Keratinocyte (primary cell): ENCODE data around the gene HPSE2. TPM values are rescaled to one million over a fixed set of nuclear protein-coding genes. Genes with fewer than 3 reads are reported as not detected.

Experiments used
- DNase-seq: peaks from one replicate; pipeline ENCODE4 v3.0.0-alpha.2; 2011; ENCODE audit warnings: low read depth, missing footprints, low spot score
- FAIRE-seq: peaks from 2 replicates; lab custom pipeline; 2011; peaks lifted over from hg19 to GRCh38; lab: Jason Lieb, UNC
- H2AFZ ChIP-seq: 2 replicates; pipeline ENCODE4 v1.6.0; 2012; ENCODE audit warnings: low read length, control low read depth, inconsistent platforms; ENCODE audit not compliant: control insufficient read depth
- H3K27ac ChIP-seq: 2 replicates; pipeline ENCODE4 v1.5.1; 2011; ENCODE audit warnings: low read length; ENCODE audit not compliant: control insufficient read depth, insufficient read depth
- H3K27me3 ChIP-seq: 3 replicates; pipeline ENCODE4 v1.6.0; 2011; ENCODE audit warnings: low read length; ENCODE audit not compliant: control insufficient read depth, insufficient read depth; ENCODE audit errors: extremely low read depth
- H3K36me3 ChIP-seq, 2 experiments: 2 replicates in 1 of 2; 3 replicates in 1 of 2; pipeline ENCODE4 v1.5.1; 2011; ENCODE audit warnings: low read length in 2 of 2, mild to moderate bottlenecking in 1 of 2; ENCODE audit not compliant: control insufficient read depth in 2 of 2, insufficient read depth in 2 of 2; ENCODE audit errors: extremely low read depth in 1 of 2
- H3K4me1 ChIP-seq: 3 replicates; pipeline ENCODE4 v1.5.1; 2011; ENCODE audit warnings: low read length; ENCODE audit not compliant: control insufficient read depth, insufficient read depth; ENCODE audit errors: extremely low read depth
- H3K4me2 ChIP-seq: 3 replicates; pipeline ENCODE4 v1.6.0; 2011; ENCODE audit warnings: low read depth, low read length; ENCODE audit not compliant: control insufficient read depth, insufficient read depth; ENCODE audit errors: extremely low read depth
- H3K4me3 ChIP-seq, 3 experiments: fragments of 200-600 bp in 1 of 3; sonication (generic) in 1 of 3; 2 replicates in 2 of 3; 3 replicates in 1 of 3; pipeline ENCODE4 v1.5.1; 2011 to 2016; ENCODE audit warnings: low read length in 3 of 3, mild to moderate bottlenecking in 3 of 3, control low read depth in 2 of 3, inconsistent platforms in 1 of 3, low read depth in 1 of 3, mixed read lengths in 1 of 3, mixed run types in 1 of 3, moderate library complexity in 1 of 3; ENCODE audit not compliant: control insufficient read depth in 2 of 3, insufficient read depth in 2 of 3; ENCODE audit errors: extremely low read depth in 1 of 3
- H3K79me2 ChIP-seq: 2 replicates; pipeline ENCODE4 v1.6.0; 2012; ENCODE audit warnings: low read length; ENCODE audit not compliant: control insufficient read depth, insufficient read depth
- H3K9ac ChIP-seq: 3 replicates; pipeline ENCODE4 v1.6.0; 2011; ENCODE audit warnings: low read length; ENCODE audit not compliant: control insufficient read depth, insufficient read depth; ENCODE audit errors: extremely low read depth
- H3K9me1 ChIP-seq: 3 replicates; pipeline ENCODE4 v1.6.0; 2011; ENCODE audit warnings: low read length; ENCODE audit not compliant: control insufficient read depth, insufficient read depth; ENCODE audit errors: extremely low read depth
- H3K9me3 ChIP-seq: 2 replicates; pipeline ENCODE4 v1.5.1; 2012; ENCODE audit warnings: low read depth, low read length; ENCODE audit not compliant: control insufficient read depth
- H4K20me1 ChIP-seq: 3 replicates; pipeline ENCODE4 v1.6.0; 2011; ENCODE audit warnings: low read length; ENCODE audit not compliant: control insufficient read depth, insufficient read depth; ENCODE audit errors: extremely low read depth
- EZH2 ChIP-seq: IDR thresholded peaks from one replicate; pipeline ENCODE4 v1.6.1; 2012; ENCODE audit warnings: inconsistent platforms, mild to moderate bottlenecking, low read length, moderate library complexity
- dilution Hi-C: fragments of 300-500 bp; cut with MboI; formaldehyde crosslinking; loops from one replicate; pipeline ENCODE4 v1.7.0; 2020; ENCODE audit warnings: low sequenced_read_pairs; ENCODE audit not compliant: extremely low pct_ligation_motif_present
- polyA plus RNA-seq, 5 experiments: library from polyadenylated mRNA; depleted of rRNA in 3 of 5; stranded (reverse) in 3 of 5; stranded (forward) in 1 of 5; unstranded in 1 of 5; fragments of >200 nt; gene quantifications; 1 replicate in 1 of 5; 2 replicates in 3 of 5; 3 replicates in 1 of 5; pipeline versions ENCODE4 v1.2.1 to v1.2.3, GENCODE V29; 2011 to 2012; ENCODE audit warnings: missing spikeins in 2 of 5, low read depth in 1 of 5, low replicate concordance in 1 of 5
- TF ChIP-seq, protein P1 (sequence below), 3 experiments: IDR thresholded peaks in 1 of 3; conservative IDR thresholded peaks in 1 of 3; optimal IDR thresholded peaks in 1 of 3; 2 replicates in 2 of 3; 3 replicates in 1 of 3; pipeline versions ENCODE3 to v1.5.1; 2011; ENCODE audit warnings: low read length in 3 of 3, mild to moderate bottlenecking in 3 of 3, moderate library complexity in 2 of 3, control low read depth in 1 of 3, inconsistent platforms in 1 of 3; ENCODE audit not compliant: insufficient read depth in 2 of 3; ENCODE audit errors: extremely low read depth in 1 of 3

HPSE2 gene
- polyA plus RNA-seq, 1 donor (not counting 4 experiments of a cell fraction or from before 2014, with no cell fraction given), result 0.01 TPM

DNA sequence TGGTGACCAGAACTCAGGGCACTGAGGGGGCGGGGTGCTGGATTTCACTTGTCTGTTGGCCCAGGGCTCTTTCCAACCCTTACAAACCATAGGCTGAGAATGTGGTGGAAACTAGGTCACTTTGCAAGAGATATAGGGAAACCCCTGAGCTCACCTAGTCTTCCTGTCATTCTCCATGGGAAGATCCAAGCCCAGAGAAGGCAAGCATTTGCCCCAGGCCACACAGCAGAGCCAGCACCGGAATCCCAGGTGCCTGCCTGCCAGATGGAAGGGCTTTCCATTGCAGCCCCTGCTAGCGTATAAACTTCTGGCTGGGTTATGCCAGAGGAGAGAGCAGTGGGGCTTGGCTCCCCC is 821.1 kb downstream of the HPSE2 start:
- dilution Hi-C loops, result no loop called here
- TF ChIP-seq EZH2, result no peak
- TF ChIP-seq, protein P1, sequence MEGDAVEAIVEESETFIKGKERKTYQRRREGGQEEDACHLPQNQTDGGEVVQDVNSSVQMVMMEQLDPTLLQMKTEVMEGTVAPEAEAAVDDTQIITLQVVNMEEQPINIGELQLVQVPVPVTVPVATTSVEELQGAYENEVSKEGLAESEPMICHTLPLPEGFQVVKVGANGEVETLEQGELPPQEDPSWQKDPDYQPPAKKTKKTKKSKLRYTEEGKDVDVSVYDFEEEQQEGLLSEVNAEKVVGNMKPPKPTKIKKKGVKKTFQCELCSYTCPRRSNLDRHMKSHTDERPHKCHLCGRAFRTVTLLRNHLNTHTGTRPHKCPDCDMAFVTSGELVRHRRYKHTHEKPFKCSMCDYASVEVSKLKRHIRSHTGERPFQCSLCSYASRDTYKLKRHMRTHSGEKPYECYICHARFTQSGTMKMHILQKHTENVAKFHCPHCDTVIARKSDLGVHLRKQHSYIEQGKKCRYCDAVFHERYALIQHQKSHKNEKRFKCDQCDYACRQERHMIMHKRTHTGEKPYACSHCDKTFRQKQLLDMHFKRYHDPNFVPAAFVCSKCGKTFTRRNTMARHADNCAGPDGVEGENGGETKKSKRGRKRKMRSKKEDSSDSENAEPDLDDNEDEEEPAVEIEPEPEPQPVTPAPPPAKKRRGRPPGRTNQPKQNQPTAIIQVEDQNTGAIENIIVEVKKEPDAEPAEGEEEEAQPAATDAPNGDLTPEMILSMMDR (optimal IDR thresholded peaks at IDR 0.05 in 1 of 3, IDR thresholded peaks at IDR 0.05 in 1 of 3, conservative IDR thresholded peaks at IDR 0.05 in 1 of 3; ENCODE audit: extremely low read depth in 1 of 3, insufficient read depth in 2 of 3, low read length in 3 of 3), result no peak
- no peaks in the 10 kb centered on the region for H3K27me3 ChIP-seq
- peak overlapping the region; percentile 82 for H3K4me2 ChIP-seq
- H3K9me3 ChIP-seq, result no peaks in the 10 kb centered on the region
- peaks cover 0 to 7% of the 10 kb centered on the region in 2 experiments for H3K36me3 ChIP-seq
- FAIRE-seq, result no peak
- H3K4me1 ChIP-seq, result peaks cover 15% of the 10 kb centered on the region
- peak overlapping the region; percentile 88 for H2AFZ ChIP-seq
- H3K79me2 ChIP-seq, result no peaks in the 10 kb centered on the region
- H3K4me3 ChIP-seq, result peak overlapping the region; percentile 48 to 77 (median 73)
- no peak for DNase-seq
- peak overlapping the region; percentile 18 for H3K27ac ChIP-seq
- H3K9me1 ChIP-seq, result no peaks in the 10 kb centered on the region
- H4K20me1 ChIP-seq, result no peaks in the 10 kb centered on the region
- H3K9ac ChIP-seq, result peak overlapping the region; percentile 65

DNA sequence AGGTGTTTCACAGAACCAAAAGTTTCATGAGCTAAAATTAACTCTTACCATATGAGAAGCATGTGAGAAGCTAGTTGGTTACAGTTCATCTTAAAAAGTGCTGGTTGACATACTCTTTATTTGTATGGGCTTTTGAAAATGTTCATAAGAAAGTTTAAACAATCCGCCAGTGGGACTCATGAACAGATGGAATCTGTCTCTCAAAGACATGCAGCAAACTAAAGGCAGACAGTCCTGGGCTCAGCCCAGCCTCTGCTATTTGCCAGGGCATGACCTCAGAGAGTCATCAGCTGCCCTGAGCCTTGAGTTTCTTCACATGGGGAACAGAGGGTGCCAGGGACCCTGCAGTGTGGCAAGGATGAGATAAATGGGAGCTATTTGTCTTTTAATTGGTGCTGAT is 823.9 kb downstream of the HPSE2 start:
- Histone ChIP-seq H4K20me1 (no peaks in the 10 kb centered on the region), H3K36me3 (no peaks in the 10 kb centered on the region), H3K4me3 (no peak overlapping the region), H3K9me3 (no peaks in the 10 kb centered on the region), H3K9ac (no peak overlapping the region), H3K27me3 (no peaks in the 10 kb centered on the region), H3K79me2 (no peaks in the 10 kb centered on the region), H3K4me2 (no peak overlapping the region), H3K4me1 (peaks cover 15% of the 10 kb centered on the region), H3K9me1 (no peaks in the 10 kb centered on the region), H3K27ac (no peak overlapping the region), H2AFZ (no peak overlapping the region)
- TF ChIP-seq, protein P1 (optimal IDR thresholded peaks at IDR 0.05 in 1 of 3, IDR thresholded peaks at IDR 0.05 in 1 of 3, conservative IDR thresholded peaks at IDR 0.05 in 1 of 3; ENCODE audit: extremely low read depth in 1 of 3, insufficient read depth in 2 of 3, low read length in 3 of 3), result no peak
- TF ChIP-seq EZH2, result no peak
- dilution Hi-C loops, result no loop called here
- DNase-seq (no peak), FAIRE-seq (no peak)
